GM06990 (cell line): ENCODE results near the gene ENOX2.

Source experiments
- DNase-seq: peaks from one replicate; pipeline ENCODE4 v3.0.0-alpha.2; 2011; ENCODE audit not compliant: insufficient read length; ENCODE audit errors: extremely low read depth
- H3K27me3 ChIP-seq: replicated peaks from 2 replicates; pipeline ENCODE4 v1.6.0; 2011; ENCODE audit warnings: low read length; ENCODE audit not compliant: control insufficient read depth, insufficient read depth
- H3K36me3 ChIP-seq: 2 replicates; pipeline ENCODE4 v1.5.1; 2011; ENCODE audit warnings: low read length; ENCODE audit not compliant: control insufficient read depth, insufficient read depth
- H3K4me3 ChIP-seq: replicated peaks from 2 replicates; pipeline ENCODE4 v1.5.1; 2011; ENCODE audit warnings: low read depth, mild to moderate bottlenecking, control low read depth, low read length
- CTCF ChIP-seq: IDR thresholded peaks from 2 replicates; pipeline ENCODE4 v1.5.1; 2011; ENCODE audit warnings: low read length, control low read depth, mild to moderate bottlenecking, inconsistent platforms; ENCODE audit not compliant: insufficient read depth, poor library complexity, severe bottlenecking

ENOX2 gene

GRCh38 chrX:130896802-130897501, 6.1 kb downstream of the ENOX2 start:
- Histone ChIP-seq H3K4me3 (no peak overlapping the region), H3K36me3 (no peaks in the 10 kb centered on the region; the same call in 1 of the 2 replicates), H3K27me3 (no peaks in the 10 kb centered on the region)
- no peak for DNase-seq
- TF ChIP-seq CTCF = no peak

- TF ChIP-seq CTCF = no peak
- Histone ChIP-seq H3K4me3 (no peak overlapping the region), H3K27me3 (no peaks in the 10 kb centered on the region), H3K36me3 (no peaks in the 10 kb centered on the region; the same call in 1 of the 2 replicates)
- no peak for DNase-seq
Observed at GRCh38 chrX:130896026-130896425, 7.0 kb downstream of the ENOX2 start.

DNA sequence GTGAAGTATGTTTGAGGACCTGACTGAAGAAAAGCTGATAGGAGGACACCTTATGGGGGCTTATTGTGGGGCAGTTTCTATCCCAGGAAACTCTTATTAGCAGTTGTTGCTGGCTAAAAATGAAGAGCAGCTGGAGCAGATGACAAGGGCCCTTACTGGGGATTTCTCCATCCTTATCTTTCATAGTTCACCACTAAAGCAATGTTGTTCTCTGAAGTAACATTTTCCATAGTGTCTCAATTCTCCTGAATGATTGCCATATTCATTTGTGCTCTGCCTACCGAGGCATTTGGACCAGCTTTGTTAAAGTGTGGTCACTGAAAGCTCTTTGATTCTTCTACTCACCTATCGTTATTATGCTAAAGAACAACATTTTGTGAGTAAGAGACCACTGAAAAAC, 7.7 kb downstream of the ENOX2 start:
- no peak for DNase-seq
- TF ChIP-seq CTCF = no peak
- no peaks in the 10 kb centered on the region for H3K27me3 ChIP-seq

DNA sequence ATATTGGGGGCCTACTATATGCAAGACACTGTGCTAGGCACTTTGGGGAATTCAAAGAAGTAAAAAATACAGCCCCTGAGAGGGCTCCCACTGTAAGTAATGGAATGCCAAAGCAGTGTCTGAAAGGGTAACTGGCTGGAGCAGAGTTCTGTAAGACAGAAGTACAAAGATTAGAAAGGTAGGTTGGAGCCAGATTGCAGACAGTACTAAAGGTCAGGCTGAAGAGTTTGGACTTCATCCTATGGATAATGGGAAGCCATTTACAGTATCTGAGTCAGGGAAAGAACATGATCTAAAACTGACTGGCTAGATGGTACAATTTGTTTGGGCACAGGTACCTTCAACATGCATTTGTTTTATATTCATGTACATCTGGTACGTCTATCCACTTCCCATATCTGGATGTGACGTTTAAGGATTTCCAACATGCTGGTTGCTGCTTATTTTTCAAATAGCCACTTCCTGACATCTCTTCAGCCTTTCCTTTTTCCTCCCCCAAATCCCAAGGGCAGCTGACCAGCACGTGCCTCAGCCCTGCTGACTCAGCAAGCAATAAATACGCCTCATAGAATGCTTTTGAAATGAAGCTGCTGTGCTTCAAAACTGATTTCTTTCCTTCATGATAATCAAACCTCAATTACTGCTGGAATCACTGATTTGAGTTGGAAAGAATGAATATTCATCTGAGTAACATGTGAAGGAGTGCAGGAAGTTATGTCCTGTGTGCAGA, 9.5 kb downstream of the ENOX2 start:
- Histone ChIP-seq H3K27me3 (no peaks in the 10 kb centered on the region), H3K4me3 (no peak overlapping the region), H3K36me3 (no peaks in the 10 kb centered on the region)
- TF ChIP-seq CTCF = no peak
- DNase-seq = no peak

More for the DNA sequence above, 7.7 kb downstream of the ENOX2 start:
- Histone ChIP-seq H3K36me3 (no peaks in the 10 kb centered on the region; the same call in 1 of the 2 replicates), H3K4me3 (no peak overlapping the region)

DNA sequence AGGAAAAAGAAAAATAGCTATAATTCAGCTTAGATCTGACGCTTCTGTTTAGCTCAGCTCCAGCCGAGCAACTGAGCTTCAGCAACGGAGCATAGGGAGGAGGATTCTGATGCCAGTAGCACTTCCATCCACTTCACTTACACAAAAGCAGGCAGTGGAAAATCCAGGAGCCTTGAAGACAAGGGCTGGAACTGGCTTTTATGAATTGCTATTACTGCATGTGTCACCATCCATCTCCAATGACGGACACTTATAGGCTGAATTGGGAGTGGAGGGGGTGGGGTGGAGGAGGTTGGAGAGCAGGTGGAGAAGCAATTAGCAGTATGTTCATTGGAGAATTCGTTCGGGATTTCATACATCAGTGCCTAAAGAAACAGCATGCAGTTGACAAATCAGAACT, 15.6 kb downstream of the ENOX2 start:
- no peak for DNase-seq
- no peak overlapping the region for H3K4me3 ChIP-seq
- H3K36me3 ChIP-seq = no peaks in the 10 kb centered on the region
- no peak for TF ChIP-seq CTCF
- no peaks in the 10 kb centered on the region for H3K27me3 ChIP-seq
